Upper lobe of right lung (tissue), 1 donor: ENCODE measurements around the gene SNX2. TPM values are rescaled to one million over a fixed set of nuclear protein-coding genes. Genes with fewer than 3 reads are reported as not detected.
A peak's percentile ranks its signal among the peaks of the same experiment; 100 is the strongest.

Source experiments
- ATAC-seq: fragments of 200-7000 bp; cut with Tn5 transposase; one replicate; pipeline ENCODE4 v1.9.1; 2020; ENCODE audit warnings: mild to moderate bottlenecking, moderate library complexity
- DNase-seq: peaks from one replicate; pipeline ENCODE4 v3.0.0-alpha.2; 2020
- H3K27ac ChIP-seq: fragments of 200-600 bp; one replicate; pipeline ENCODE4 v1.8.0; 2022
- H3K27me3 ChIP-seq: fragments of 200-600 bp; one replicate; pipeline ENCODE4 v1.8.0; 2022; ENCODE audit warnings: mild to moderate bottlenecking
- H3K36me3 ChIP-seq: fragments of 200-600 bp; one replicate; pipeline ENCODE4 v1.8.0; 2022
- H3K4me1 ChIP-seq: fragments of 200-600 bp; one replicate; pipeline ENCODE4 v1.8.0; 2022
- H3K4me3 ChIP-seq: fragments of 200-600 bp; one replicate; pipeline ENCODE4 v1.8.0; 2022; ENCODE audit warnings: mild to moderate bottlenecking
- H3K9me3 ChIP-seq: fragments of 200-600 bp; one replicate; pipeline ENCODE4 v1.8.0; 2022
- CTCF ChIP-seq: fragments of 200-600 bp; IDR thresholded peaks from one replicate; pipeline ENCODE4 v1.8.0; 2022; ENCODE audit warnings: antibody characterized with exemption
- intact Hi-C: fragments of 100-400 bp; cut with DNase I; formaldehyde crosslinking; loops from one replicate; pipeline ENCODE4 v1.11.0; 2022
- total RNA-seq: library from RNA; stranded (reverse); fragmentation: NEBNext Ultra II Directional; extraction: Animal tissue kit (Norgen Biotek cat#: 25700); gene quantifications from one replicate; pipeline ENCODE4 v1.2.1, GENCODE V29; 2021
- donor health status: DM: no; HTN: yes; CAD: no; lungs with severe emphysema.

Gene SNX2
- total RNA-seq, 1 donor from 2014 or later: 102 TPM

- DNase-seq (no peak), ATAC-seq (no peak)
- intact Hi-C loops: no loop called here
- Histone ChIP-seq H3K27ac (no peak overlapping the region), H3K36me3 (no peaks in the 10 kb centered on the region), H3K27me3 (no peaks in the 10 kb centered on the region), H3K4me3 (no peak overlapping the region), H3K4me1 (no peaks in the 10 kb centered on the region), H3K9me3 (no peaks in the 10 kb centered on the region)
- no peak for TF ChIP-seq CTCF
Measured at GRCh38 chr5:122753500-122753899, 21.4 kb upstream of the SNX2 start.

- TF ChIP-seq CTCF: no peak
- Histone ChIP-seq H3K27me3 (no peaks in the 10 kb centered on the region), H3K4me3 (no peak overlapping the region), H3K27ac (no peak overlapping the region), H3K36me3 (no peaks in the 10 kb centered on the region), H3K9me3 (no peaks in the 10 kb centered on the region), H3K4me1 (no peaks in the 10 kb centered on the region)
- intact Hi-C loops: no loop called here
- ATAC-seq: no peak
- DNase-seq: no peak
Measured at GRCh38 chr5:122755783-122756182, 19.1 kb upstream of the SNX2 start.

GRCh38 chr5:122756264-122756911, 18.5 kb upstream of the SNX2 start:
- no peak for TF ChIP-seq CTCF
- Histone ChIP-seq H3K9me3 (no peaks in the 10 kb centered on the region), H3K36me3 (no peaks in the 10 kb centered on the region), H3K4me1 (no peaks in the 10 kb centered on the region), H3K27ac (peak overlapping the region; percentile 47), H3K27me3 (no peaks in the 10 kb centered on the region), H3K4me3 (no peak overlapping the region)
- DNase-seq (no peak), ATAC-seq (peak; percentile 72)
- intact Hi-C loops: no loop called here

GRCh38 chr5:122757285-122757684, 17.6 kb upstream of the SNX2 start:
- no peak for DNase-seq
- intact Hi-C loops: no loop called here
- ATAC-seq: no peak
- Histone ChIP-seq H3K4me1 (no peaks in the 10 kb centered on the region), H3K36me3 (no peaks in the 10 kb centered on the region), H3K27ac (peak overlapping the region; percentile 47), H3K4me3 (no peak overlapping the region), H3K27me3 (no peaks in the 10 kb centered on the region), H3K9me3 (no peaks in the 10 kb centered on the region)
- no peak for TF ChIP-seq CTCF

- intact Hi-C loops: no loop called here
- Histone ChIP-seq H3K9me3 (no peaks in the 10 kb centered on the region), H3K27me3 (no peaks in the 10 kb centered on the region), H3K36me3 (no peaks in the 10 kb centered on the region), H3K27ac (no peak overlapping the region), H3K4me3 (no peak overlapping the region), H3K4me1 (no peaks in the 10 kb centered on the region)
- DNase-seq: no peak
- no peak for TF ChIP-seq CTCF
- ATAC-seq: no peak
Measured at GRCh38 chr5:122759241-122760070, 15.4 kb upstream of the SNX2 start.
